GM21786 (cell line): ENCODE data around the gene NOL8.

Experiments
- ATAC-seq: cut with Tn5 transposase; IDR thresholded peaks from one replicate; pipeline ENCODE4 v1.9.1; 2021; ENCODE audit not compliant: unreplicated experiment

NOL8 gene

GRCh38 chr9:92312887-92313623 lies 12.1 kb downstream of the NOL8 start:
- ATAC-seq, result no peak

- no peak for ATAC-seq
These were observed 14.6 kb downstream of the NOL8 start for GRCh38 chr9:92310562-92310961.

- ATAC-seq, result peak; percentile 64
These were observed 16.3 kb downstream of the NOL8 start for GRCh38 chr9:92308893-92309292.

GRCh38 chr9:92300936-92301335 lies 24.2 kb downstream of the NOL8 start:
- no peak for ATAC-seq

GRCh38 chr9:92299116-92299515 lies 26.0 kb downstream of the NOL8 start:
- ATAC-seq, result peak; percentile 52

GRCh38 chr9:92298036-92298435 lies 27.1 kb downstream of the NOL8 start:
- no peak for ATAC-seq

GRCh38 chr9:92297611-92298010 lies 27.5 kb downstream of the NOL8 start:
- no peak for ATAC-seq

- no peak for ATAC-seq
These were observed 29.3 kb downstream of the NOL8 start for GRCh38 chr9:92295827-92296258.

GRCh38 chr9:92295240-92295790 lies 29.8 kb downstream of the NOL8 start:
- no peak for ATAC-seq

GRCh38 chr9:92294297-92294676 lies 30.9 kb downstream of the NOL8 start:
- ATAC-seq, result no peak

GRCh38 chr9:92293452-92294296 lies 31.5 kb downstream of the NOL8 start, which contains the start of gene IARS1:
IARS1 (minus strand) TSS chr9:92293697; CDS start chr9:92289419, 4,278 bp downstream.
- ATAC-seq, result peak; percentile 97

- no peak for ATAC-seq
These were observed 32.1 kb downstream of the NOL8 start for GRCh38 chr9:92293075-92293354.

- no peak for ATAC-seq
These were observed 32.6 kb downstream of the NOL8 start for GRCh38 chr9:92292338-92293074.

- ATAC-seq, result no peak
These were observed 33.6 kb downstream of the NOL8 start for GRCh38 chr9:92291577-92291976.

GRCh38 chr9:92290785-92291429 lies 34.2 kb downstream of the NOL8 start:
- no peak for ATAC-seq

GRCh38 chr9:92289708-92290390 lies 35.3 kb downstream of the NOL8 start:
- ATAC-seq, result no peak

- ATAC-seq, result no peak
These were observed 45.8 kb downstream of the NOL8 start for GRCh38 chr9:92279302-92279701.

GRCh38 chr9:92278110-92278509 lies 47.0 kb downstream of the NOL8 start:
- ATAC-seq, result no peak

- ATAC-seq, result no peak
These were observed 48.7 kb downstream of the NOL8 start for GRCh38 chr9:92276331-92277032.

GRCh38 chr9:92275541-92275940 lies 49.6 kb downstream of the NOL8 start:
- ATAC-seq, result no peak
